ENCODE data around the gene MIPOL1.
A peak's percentile ranks its signal among the peaks of the same experiment; 100 is the strongest.
"Not testable (repeated sequence)": the region's sequence is repeated elsewhere in the genome, so short reads cannot be mapped to it uniquely, and the experiment has no call there.

Gene MIPOL1

DNA sequence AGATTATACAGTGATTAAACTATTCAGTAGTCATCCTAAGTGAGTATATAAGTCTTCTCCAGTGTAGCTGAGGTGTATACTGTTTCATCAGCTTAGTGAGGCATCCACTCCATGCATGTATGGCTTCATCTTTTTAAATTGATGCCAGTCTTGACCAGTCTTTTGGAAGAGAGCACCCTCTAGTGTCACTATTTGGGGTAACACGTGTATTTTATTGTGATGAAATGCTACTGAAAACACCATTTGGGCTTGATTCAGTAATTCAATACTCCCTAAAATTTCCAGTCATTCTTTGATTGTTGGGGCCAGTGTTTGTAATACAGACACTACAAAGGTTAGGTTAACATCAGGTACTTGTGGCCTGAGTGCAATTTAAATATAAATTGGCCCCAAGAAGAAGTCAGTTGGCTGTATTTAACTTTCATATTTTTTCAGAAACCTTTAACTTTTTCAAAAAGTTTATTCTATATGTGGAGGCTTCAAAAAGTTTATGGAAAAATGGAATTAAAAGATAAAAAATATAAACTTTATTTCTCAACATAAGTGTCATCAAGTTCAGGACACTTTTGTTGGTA is 35.3 kb downstream of the MIPOL1 start:
- Mint-ChIP-seq H3K27me3 (no peaks in the 10 kb centered on the region), H3K4me1 (no peaks in the 10 kb centered on the region)

GRCh38 chr14:37234222-37234621 is 36.5 kb downstream of the MIPOL1 start:
- H3K36me3 Mint-ChIP-seq, result no peaks in the 10 kb centered on the region
- no peak for DNase-seq
- ATAC-seq (replicated peaks), result no peak
- no peak overlapping the region for H3K4me3 Mint-ChIP-seq
- H3K27ac Mint-ChIP-seq, result no peak overlapping the region
- H3K9me3 Mint-ChIP-seq, result no peaks in the 10 kb centered on the region
- H3K27me3 Mint-ChIP-seq, result no peaks in the 10 kb centered on the region
- no peaks in the 10 kb centered on the region for H3K4me1 Mint-ChIP-seq

More for the DNA sequence above, 35.3 kb downstream of the MIPOL1 start:
- H3K9me3 Mint-ChIP-seq, result no peaks in the 10 kb centered on the region
- no peaks in the 10 kb centered on the region for H3K36me3 Mint-ChIP-seq
- DNase-seq, result no peak
- H3K27ac Mint-ChIP-seq, result no peak overlapping the region
- peak in 1 of 2 donors; percentile 38 for ATAC-seq (replicated peaks)
- no peak overlapping the region for H3K4me3 Mint-ChIP-seq

- DNase-seq; ATAC-seq (replicated peaks); H3K27me3 Mint-ChIP-seq; H3K4me1 Mint-ChIP-seq; H3K4me3 Mint-ChIP-seq; H3K36me3 Mint-ChIP-seq; H3K9me3 Mint-ChIP-seq; H3K27ac Mint-ChIP-seq: not testable (repeated sequence)
These were observed 38.3 kb downstream of the MIPOL1 start for GRCh38 chr14:37236044-37236443.

GRCh38 chr14:37237094-37237493 is 39.4 kb downstream of the MIPOL1 start:
- H3K4me1 Mint-ChIP-seq, result no peaks in the 10 kb centered on the region
- H3K27me3 Mint-ChIP-seq, result no peaks in the 10 kb centered on the region
- ATAC-seq (replicated peaks) (no peak), DNase-seq (no peak)
- H3K9me3 Mint-ChIP-seq, result no peaks in the 10 kb centered on the region
- H3K36me3 Mint-ChIP-seq, result no peaks in the 10 kb centered on the region
- no peak overlapping the region for H3K4me3 Mint-ChIP-seq
- no peak overlapping the region for H3K27ac Mint-ChIP-seq

- no peaks in the 10 kb centered on the region for H3K4me1 Mint-ChIP-seq
- DNase-seq (no peak), ATAC-seq (replicated peaks) (no peak)
- H3K36me3 Mint-ChIP-seq, result no peaks in the 10 kb centered on the region
- no peaks in the 10 kb centered on the region for H3K27me3 Mint-ChIP-seq
- H3K4me3 Mint-ChIP-seq, result no peak overlapping the region
- H3K27ac Mint-ChIP-seq, result no peak overlapping the region
- H3K9me3 Mint-ChIP-seq, result no peaks in the 10 kb centered on the region
These were observed 40.0 kb downstream of the MIPOL1 start for GRCh38 chr14:37237735-37238200.

DNA sequence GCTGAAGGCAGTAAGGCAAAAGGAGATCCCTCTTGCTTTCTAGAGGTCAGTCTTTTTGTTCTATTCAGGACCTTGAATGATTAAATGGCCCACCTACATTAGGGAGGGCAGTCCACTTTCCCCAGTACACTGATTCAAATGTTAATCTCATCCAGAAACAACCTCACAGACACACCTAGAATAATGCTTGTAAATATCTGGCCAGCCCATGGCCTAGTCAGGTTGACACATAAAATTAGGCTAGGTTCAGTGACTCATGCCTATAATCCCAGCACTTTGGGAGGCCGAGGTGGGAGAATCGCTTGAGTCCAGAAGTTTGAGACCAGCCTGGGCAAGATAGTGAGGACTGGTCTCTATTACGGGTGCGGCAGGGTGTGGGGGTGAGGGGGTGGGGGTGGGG is 43.5 kb downstream of the MIPOL1 start:
- H3K4me3 Mint-ChIP-seq, result no peak overlapping the region
- no peak overlapping the region for H3K27ac Mint-ChIP-seq
- no peaks in the 10 kb centered on the region for H3K9me3 Mint-ChIP-seq
- no peaks in the 10 kb centered on the region for H3K27me3 Mint-ChIP-seq
- no peak for DNase-seq
- ATAC-seq (replicated peaks), result no peak
- H3K4me1 Mint-ChIP-seq, result no peaks in the 10 kb centered on the region
- no peaks in the 10 kb centered on the region for H3K36me3 Mint-ChIP-seq

DNA sequence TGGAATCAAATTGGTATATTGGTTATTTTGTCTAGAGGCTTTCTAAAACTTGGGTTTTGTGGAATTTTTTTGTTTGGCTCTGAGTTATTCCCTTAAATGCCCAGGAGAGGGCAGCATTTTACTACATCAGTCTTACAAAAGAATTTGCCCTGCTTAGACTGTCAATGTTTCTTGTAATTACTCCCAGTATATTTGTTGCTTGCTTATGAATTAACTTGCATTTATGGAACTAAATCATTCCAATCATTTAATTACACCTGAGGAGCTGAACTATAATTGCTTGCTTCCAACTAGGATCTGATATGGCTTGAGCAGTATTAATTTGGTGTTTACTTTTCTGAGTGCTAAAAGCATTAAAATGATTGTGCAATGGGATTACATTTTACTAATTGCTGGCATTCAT is 48.7 kb downstream of the MIPOL1 start:
- no peak for ATAC-seq (replicated peaks)
- Mint-ChIP-seq H3K4me1 (no peaks in the 10 kb centered on the region), H3K36me3 (no peaks in the 10 kb centered on the region)

DNA sequence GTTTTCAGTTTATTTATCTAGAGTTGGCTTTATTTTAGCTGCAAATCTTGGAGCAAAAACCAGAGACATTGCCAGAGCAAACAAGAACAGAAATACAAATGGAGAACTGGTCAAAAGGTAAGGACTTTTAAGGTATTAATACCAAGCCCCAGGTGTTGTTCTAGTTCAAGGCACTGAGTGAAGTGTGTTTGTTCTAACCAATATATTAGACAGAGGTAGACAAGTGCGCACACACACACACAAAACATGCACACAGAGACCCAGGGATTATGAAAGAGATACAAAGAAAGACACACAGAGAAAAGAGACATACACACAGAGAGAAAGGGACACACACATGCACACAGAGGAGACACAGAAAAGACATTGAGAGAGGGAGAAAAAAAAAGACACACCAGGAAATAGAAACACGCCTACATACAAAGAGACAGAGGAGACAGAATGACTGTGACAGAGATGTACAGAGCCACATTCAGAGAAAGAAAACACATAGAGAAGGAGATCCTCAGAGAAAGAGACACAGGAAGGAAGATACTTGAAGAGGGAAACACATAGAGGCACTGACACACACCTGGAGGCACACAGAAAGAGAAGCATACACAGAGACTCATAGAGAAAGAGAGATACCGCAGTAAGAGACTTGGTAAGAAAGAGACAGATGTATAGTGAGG is 50.2 kb downstream of the MIPOL1 start:
- Mint-ChIP-seq H3K9me3 (no peaks in the 10 kb centered on the region), H3K27ac (no peak overlapping the region), H3K4me1 (no peaks in the 10 kb centered on the region), H3K27me3 (no peaks in the 10 kb centered on the region), H3K36me3 (no peaks in the 10 kb centered on the region), H3K4me3 (no peak overlapping the region)
- ATAC-seq (replicated peaks), result no peak
- no peak for DNase-seq

More for the DNA sequence above, 48.7 kb downstream of the MIPOL1 start:
- H3K4me3 Mint-ChIP-seq, result no peak overlapping the region
- no peak overlapping the region for H3K27ac Mint-ChIP-seq
- DNase-seq, result no peak
- H3K27me3 Mint-ChIP-seq, result no peaks in the 10 kb centered on the region
- no peaks in the 10 kb centered on the region for H3K9me3 Mint-ChIP-seq

GRCh38 chr14:37251775-37252174 is 54.0 kb downstream of the MIPOL1 start:
- ATAC-seq (replicated peaks), result no peak
- no peaks in the 10 kb centered on the region for H3K27me3 Mint-ChIP-seq
- no peak overlapping the region for H3K4me3 Mint-ChIP-seq
- no peak overlapping the region for H3K27ac Mint-ChIP-seq
- DNase-seq, result no peak
- H3K4me1 Mint-ChIP-seq, result no peaks in the 10 kb centered on the region
- no peaks in the 10 kb centered on the region for H3K9me3 Mint-ChIP-seq
- H3K36me3 Mint-ChIP-seq, result no peaks in the 10 kb centered on the region

DNA sequence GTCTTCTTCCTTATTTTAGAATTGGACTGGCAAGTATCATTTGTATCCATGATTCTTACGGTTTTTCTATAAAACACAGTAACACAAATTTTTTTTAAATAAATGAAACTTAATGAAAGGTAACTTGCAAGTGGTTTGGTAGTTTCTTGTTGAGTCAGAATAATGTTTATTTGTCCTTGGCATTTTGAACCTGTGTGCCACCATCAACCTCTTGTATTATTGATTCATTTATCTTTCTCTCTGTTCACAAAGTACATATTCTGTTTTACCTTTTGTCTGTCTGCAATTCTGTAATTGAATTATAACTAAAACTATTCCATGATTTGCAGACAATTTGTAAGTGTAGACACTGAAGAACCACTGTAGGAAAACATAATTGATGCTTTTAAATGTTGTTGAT is 54.7 kb downstream of the MIPOL1 start:
- ATAC-seq (replicated peaks), result no peak
- Mint-ChIP-seq H3K4me1 (no peaks in the 10 kb centered on the region), H3K4me3 (no peak overlapping the region), H3K36me3 (no peaks in the 10 kb centered on the region), H3K9me3 (no peaks in the 10 kb centered on the region), H3K27ac (no peak overlapping the region), H3K27me3 (no peaks in the 10 kb centered on the region)
- no peak for DNase-seq

DNA sequence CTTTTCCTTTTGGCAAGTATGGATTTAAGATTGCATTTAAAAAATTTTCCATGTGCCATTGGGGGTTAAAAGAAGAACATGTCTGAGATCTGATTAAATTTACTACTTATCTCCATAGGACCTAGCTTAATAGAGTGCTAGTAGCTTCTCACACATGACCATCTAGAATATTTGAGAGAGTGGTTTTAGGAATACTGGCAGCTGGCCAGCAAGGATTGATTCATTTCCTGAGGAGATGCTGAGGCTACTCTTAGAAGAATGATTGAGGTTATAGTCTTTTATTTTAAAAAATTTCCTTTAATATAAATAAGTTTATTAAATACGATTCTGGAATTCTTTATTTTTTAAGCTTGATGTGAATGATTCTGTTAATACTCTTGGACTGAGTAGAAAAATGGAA is 56.2 kb downstream of the MIPOL1 start:
- no peaks in the 10 kb centered on the region for H3K36me3 Mint-ChIP-seq
- H3K27ac Mint-ChIP-seq, result no peak overlapping the region
- ATAC-seq (replicated peaks), result no peak
- no peaks in the 10 kb centered on the region for H3K9me3 Mint-ChIP-seq
- no peak overlapping the region for H3K4me3 Mint-ChIP-seq
- H3K27me3 Mint-ChIP-seq, result no peaks in the 10 kb centered on the region
- no peaks in the 10 kb centered on the region for H3K4me1 Mint-ChIP-seq
- no peak for DNase-seq

GRCh38 chr14:37254411-37254947 is 56.7 kb downstream of the MIPOL1 start:
- Mint-ChIP-seq H3K36me3 (no peaks in the 10 kb centered on the region), H3K4me3 (no peak overlapping the region), H3K9me3 (no peaks in the 10 kb centered on the region), H3K27ac (no peak overlapping the region), H3K27me3 (no peaks in the 10 kb centered on the region), H3K4me1 (no peaks in the 10 kb centered on the region)
- ATAC-seq (replicated peaks) (no peak), DNase-seq (no peak)

GRCh38 chr14:37257501-37258070 is 59.8 kb downstream of the MIPOL1 start:
- no peaks in the 10 kb centered on the region for H3K36me3 Mint-ChIP-seq

DNA sequence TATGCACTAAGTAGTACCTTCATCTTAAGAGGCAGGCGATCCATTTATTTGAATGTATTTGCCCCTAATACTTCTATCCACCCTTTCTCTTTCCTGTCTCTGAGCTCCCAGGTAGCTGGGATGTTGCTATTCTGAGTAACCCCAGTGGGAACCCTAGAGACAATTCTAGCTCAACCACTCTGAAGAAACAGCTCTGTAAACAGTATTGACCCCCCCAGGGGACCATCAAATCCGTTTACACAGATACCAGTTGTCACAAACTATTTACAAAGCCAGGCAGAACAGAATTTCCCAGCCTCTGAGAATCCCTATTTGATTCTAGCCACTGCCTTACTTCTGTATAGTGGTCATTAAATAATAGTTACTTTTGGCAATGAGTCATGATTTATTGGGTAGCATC is 64.9 kb downstream of the MIPOL1 start:
- no peak for DNase-seq
- no peaks in the 10 kb centered on the region for H3K4me1 Mint-ChIP-seq
- H3K27me3 Mint-ChIP-seq, result no peaks in the 10 kb centered on the region
- H3K4me3 Mint-ChIP-seq, result no peak overlapping the region
- no peak for ATAC-seq (replicated peaks)
- no peak overlapping the region for H3K27ac Mint-ChIP-seq
- H3K9me3 Mint-ChIP-seq, result no peaks in the 10 kb centered on the region
- no peaks in the 10 kb centered on the region for H3K36me3 Mint-ChIP-seq

More at GRCh38 chr14:37257501-37258070, 59.8 kb downstream of the MIPOL1 start:
- Mint-ChIP-seq H3K4me1 (no peaks in the 10 kb centered on the region), H3K4me3 (no peak overlapping the region), H3K27ac (no peak overlapping the region), H3K27me3 (no peaks in the 10 kb centered on the region), H3K9me3 (no peaks in the 10 kb centered on the region)
- ATAC-seq (replicated peaks) (no peak), DNase-seq (no peak)

DNA sequence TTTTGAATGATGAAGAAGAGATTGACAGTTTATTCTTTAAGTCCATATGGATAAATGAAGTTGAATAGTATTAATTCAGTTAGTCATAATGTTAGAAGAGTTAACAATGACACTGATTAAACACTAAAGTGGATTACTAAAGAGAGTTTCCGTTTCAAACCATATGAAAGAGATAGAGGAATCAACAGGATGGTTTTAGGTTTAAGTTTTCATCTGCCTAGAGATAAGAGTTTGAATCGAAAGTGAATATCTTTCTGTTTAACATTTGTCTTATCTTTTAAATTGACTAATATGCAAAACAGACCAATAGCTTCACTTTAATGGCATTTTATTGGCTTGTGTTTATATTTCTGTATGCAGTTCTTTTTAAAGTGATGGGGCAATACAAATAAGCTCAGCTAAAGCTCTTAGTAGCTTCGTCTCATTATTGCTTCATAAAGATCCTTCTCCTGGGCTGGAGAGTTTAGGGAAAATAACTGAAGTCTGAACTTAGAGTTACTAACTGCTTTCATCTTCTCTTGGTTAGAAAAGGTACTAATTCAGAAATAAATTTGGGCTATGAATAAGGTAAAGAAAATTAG is 66.0 kb downstream of the MIPOL1 start:
- H3K36me3 Mint-ChIP-seq, result no peaks in the 10 kb centered on the region
- H3K4me1 Mint-ChIP-seq, result no peaks in the 10 kb centered on the region
- H3K27me3 Mint-ChIP-seq, result no peaks in the 10 kb centered on the region
- no peak for DNase-seq
- no peak for ATAC-seq (replicated peaks)
- H3K9me3 Mint-ChIP-seq, result no peaks in the 10 kb centered on the region
- H3K4me3 Mint-ChIP-seq, result no peak overlapping the region
- no peak overlapping the region for H3K27ac Mint-ChIP-seq
